Activated CD4-positive, alpha-beta T cell treated with anti-CD3 and anti-CD28 coated beads, Interleukin-2, amount 50 U/mL, for 1 hour (primary cell): Measurements from ENCODE around the gene LRBA.

ENCODE experiments used
- DNase-seq: peaks from one replicate; pipeline ENCODE4 v3.0.0-alpha.2; 2020

Gene LRBA

DNA sequence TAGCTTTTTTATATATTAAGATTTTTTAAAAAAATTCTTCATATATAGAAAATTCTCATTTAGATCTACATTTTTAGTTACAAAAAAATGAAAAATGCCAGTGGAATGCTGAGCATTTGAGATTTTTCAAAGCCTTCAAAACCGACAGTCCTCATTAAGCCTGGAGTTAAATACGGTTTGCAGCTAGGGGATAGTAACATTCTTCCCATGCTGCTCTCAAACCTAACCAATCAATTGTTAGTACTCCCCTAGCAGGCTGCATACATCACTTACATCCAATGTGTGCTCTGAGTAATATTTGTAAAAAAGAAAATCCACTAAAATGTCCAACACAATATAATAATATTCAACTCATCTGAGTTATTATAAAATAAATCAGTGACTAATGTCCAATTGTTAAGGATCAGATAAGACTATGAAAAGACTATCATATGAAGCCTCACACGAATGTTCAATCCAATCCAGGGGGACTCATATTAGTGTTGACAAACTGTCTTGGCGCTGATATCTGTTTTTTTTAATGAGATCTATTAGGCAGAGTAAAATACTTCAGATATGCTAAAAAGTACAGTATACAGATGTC lies 660.8 kb downstream of the LRBA start:
- no peak for DNase-seq

- DNase-seq, result no peak
Measured at GRCh38 chr4:150348079-150348478, 667.0 kb downstream of the LRBA start.

GRCh38 chr4:150345207-150345744 lies 669.8 kb downstream of the LRBA start:
- no peak for DNase-seq

DNA sequence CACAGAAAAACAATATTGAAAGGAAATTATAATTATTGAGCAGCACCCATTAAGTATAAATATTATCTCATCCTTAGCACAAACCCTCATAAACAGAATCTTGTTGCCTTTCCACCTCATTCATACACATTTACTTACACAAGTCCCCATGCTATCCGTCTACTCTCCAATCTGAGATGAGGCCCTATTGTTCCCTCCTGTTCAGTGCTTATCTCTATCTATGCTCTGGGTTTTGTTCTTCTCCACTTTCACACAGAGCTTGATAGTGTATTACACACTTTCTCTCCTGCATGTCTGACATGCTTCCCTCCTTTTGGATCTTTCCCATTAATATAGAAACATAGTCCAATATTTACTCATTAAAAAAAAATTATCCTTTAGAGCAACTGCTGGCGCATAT lies 671.3 kb downstream of the LRBA start:
- no peak for DNase-seq

- no peak for DNase-seq
Measured at GRCh38 chr4:150342945-150343344, 672.1 kb downstream of the LRBA start.

GRCh38 chr4:150337734-150338133 lies 677.4 kb downstream of the LRBA start:
- DNase-seq, result no peak

DNA sequence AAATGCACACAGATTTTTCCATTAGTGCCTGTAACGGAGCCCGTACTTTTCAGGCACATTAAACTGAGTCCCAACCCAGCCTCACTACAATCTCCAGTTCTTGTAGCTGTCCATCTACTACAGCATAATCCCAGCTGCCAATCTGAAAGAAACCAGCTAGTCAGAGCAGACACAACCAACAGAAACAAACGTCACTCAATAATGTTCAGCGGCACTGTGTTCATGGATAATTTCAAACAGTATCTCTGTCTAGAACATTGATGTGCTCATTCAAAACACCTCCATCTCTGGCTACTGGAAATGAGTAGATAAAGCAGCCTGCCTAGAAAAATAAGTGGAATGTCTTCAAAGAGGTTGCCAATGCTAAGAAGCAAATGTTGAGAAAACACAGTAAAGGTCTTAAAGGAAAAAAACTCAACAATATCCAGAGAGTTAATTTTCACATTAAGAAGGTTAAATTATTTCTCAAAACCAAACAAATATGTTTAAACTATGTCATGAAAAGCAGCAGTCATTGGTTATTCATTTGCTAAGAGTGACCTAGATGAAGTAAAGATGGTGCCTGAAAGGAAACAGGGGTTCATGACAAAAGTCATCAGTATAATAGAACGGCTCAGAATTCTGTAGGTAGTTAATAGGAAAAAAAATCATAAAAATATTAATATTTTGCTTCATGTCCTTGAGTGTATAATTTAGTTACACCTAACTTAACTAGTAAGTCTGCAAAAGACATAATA lies 678.2 kb downstream of the LRBA start:
- DNase-seq, result no peak

DNA sequence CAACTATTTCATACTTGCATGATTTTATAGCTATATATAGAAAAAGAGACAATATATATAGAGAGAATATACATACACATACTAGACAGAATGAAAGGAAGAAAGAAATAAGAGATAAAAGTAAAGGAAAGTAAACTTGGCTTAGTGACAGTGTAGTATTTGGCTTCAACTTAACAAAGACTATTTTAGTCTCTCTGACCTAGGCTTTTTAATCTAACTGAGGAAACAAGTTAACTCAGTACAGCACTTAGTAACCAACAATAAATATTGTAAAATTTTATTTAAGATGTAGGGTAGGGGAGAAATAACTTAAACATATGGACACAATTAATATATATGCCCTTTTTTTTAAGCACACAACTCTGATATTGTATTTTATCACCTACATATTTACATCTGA lies 682.1 kb downstream of the LRBA start:
- DNase-seq, result no peak

GRCh38 chr4:150332086-150332485 lies 683.0 kb downstream of the LRBA start:
- DNase-seq, result no peak

DNA sequence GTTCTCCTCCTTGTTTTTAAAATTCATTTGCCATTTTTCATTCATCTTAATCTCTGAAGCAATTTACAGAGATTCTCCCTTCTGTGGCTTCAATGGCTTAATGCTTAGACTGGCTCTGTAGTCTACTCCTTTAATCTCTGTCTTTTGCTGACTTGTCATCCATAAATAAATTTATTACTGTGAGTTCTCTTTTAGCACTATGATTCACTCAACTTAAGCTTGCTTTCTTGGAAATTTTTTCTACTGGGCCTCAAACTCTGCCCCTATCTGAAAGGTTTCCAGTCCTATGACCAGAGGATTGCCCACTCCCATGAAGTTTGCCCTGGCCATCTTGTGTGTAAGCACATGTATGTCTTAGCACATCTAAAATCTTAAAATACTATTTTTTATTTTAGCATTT lies 685.7 kb downstream of the LRBA start:
- DNase-seq, result no peak

DNA sequence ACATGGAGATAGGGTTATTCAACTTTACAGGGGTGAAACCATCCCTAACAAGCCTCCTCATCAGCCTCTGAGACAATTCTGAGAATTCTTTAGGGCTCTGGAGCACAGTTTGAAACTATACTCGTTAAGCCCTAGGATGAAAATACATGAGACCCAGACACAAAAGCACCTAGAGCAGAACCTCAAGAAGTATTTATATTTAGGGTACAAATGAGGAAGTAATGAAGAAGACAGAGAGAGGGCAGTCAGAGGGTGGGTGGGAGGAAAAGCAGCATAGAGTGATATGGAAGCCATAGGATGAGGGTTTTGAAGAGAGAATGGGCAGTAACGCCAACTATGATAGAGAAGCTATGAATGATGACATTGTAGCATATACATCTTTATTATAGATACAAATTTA lies 686.6 kb downstream of the LRBA start:
- no peak for DNase-seq

DNA sequence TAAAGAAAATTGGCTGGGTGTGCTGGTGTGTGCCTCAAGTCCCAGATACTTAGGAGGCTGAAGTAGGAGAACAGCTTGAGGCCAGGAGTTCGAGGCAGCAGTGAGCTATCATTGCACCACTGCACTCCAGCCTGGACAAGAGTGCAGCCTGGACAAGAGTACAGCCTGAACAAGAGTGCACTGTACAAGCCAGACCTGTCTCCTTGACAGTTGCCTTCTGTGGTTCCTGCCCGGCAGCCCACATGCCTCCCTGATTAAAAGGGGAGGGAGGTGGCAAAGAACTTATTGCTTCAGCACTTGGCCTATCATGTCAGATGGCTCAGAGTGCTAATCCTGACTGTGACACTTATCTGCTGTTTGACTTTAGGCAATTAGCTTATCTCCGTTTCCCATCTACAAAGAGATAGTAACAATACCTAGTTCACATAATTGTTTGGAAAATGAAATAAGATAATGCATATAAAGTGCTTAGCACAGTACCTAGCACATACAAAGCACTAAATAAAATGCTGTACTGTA lies 687.8 kb downstream of the LRBA start:
- DNase-seq, result no peak

GRCh38 chr4:150325872-150326271 lies 689.2 kb downstream of the LRBA start:
- DNase-seq, result no peak

DNA sequence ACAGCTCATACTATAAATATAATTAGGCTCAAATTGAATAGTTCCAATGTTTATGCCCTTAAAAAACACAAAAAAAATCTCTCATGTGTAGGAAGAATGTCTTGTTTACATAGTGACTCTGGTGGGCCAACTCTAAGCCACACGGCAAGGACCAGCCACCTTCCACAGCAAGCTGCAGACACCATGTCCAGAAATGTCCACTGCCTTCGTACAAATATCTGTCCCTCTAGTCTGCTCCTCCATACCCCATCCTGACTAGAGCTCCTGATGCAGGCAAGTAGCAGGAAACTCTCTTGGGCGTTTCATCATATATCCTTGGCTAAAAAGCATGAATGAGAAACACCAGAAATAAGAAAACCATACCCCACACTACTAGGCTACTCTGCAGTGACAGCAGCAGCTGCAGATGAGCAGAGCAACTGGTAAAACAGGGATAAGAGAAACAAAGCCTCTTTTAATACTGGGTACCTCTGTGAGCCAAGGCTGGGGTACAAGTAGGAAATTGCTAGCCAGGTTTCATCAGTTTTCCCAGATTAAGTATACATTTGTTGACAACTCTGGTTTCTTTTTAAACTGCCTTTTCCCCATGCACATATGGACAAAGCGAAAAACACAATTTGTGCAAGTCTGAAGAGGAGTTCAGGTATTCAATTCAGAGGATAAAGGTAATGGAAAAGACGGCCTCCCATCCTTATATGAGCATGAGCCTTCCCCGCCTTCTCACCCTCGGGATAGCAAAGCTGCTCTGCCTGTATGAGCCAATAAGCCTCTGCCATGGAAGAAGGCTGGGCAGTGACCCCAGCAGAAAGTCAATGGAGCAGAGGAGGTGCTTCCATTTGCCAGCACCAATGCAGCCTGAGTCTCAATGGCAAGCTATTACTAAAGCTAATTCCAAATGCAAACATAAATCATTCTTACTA lies 691.4 kb downstream of the LRBA start:
- no peak for DNase-seq

- no peak for DNase-seq
Measured at GRCh38 chr4:150322646-150323045, 692.4 kb downstream of the LRBA start.

DNA sequence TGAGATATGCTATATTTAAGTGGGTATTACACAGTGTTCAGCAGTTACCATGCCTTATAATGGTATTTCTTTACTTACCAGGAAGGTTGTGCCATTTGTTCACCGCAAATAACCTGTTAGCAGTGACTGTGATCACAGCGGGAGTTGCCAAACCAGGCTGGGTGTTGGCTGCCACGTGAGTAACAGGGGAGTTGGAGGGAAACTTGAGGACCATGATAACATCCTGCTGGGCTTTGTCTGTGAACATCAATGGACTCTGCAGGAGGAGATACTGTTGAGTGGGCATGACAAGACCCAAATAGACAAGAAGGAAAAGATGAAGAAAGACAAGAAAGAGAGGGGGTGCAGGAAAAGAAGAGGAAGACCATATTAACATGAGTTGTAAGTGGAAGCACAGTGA lies 694.0 kb downstream of the LRBA start:
- DNase-seq, result no peak

- DNase-seq, result no peak
Measured at GRCh38 chr4:150318971-150319370, 696.1 kb downstream of the LRBA start.

GRCh38 chr4:150318527-150318926 lies 696.6 kb downstream of the LRBA start:
- DNase-seq, result no peak

DNA sequence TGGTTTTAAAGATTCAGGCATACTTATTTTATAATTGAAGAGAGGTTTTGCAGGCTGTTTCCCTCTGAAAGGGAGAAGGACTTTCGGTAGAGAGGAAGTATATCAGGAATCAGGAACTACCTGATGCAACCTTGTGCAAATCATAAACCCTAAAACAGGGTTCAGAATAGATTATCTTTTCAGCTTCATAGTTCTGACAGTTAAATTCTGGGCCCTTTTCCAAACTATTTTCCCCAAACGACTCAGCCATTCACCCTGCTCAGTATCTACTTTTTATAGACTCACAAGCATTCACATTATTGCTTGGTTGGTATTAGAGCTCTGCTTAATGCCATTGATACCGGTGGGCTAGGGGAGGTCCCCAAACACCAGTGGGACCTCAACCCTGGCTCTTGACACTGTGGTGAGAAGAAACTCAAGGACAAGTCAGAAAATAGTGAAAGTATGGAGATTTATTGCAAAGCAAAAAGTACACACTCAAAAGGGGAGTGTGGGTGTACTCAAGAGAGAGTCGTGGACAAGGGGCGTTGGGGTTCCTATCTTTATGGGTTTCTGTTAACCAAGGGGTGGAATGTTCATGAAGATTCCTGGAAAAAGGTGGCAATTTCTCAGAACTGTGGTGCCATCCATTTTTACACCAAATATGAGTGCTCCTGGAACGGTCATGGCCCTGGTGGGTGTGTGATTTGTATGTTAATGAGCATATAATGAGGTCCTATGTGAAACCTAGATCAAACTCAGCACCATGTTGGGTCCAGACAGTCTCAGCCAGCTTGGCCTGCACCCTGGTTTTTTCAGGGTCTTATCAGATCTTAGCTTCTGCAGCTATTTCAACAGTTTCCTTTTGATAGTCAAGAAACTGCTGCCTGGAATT lies 698.5 kb downstream of the LRBA start:
- DNase-seq, result no peak

GRCh38 chr4:150315691-150316090 lies 699.4 kb downstream of the LRBA start:
- no peak for DNase-seq

- DNase-seq, result no peak
Measured at GRCh38 chr4:150315175-150315574, 699.9 kb downstream of the LRBA start.

GRCh38 chr4:150314031-150314430 lies 701.1 kb downstream of the LRBA start:
- no peak for DNase-seq
